ENCODE data around the gene USP32.

Gene USP32

DNA sequence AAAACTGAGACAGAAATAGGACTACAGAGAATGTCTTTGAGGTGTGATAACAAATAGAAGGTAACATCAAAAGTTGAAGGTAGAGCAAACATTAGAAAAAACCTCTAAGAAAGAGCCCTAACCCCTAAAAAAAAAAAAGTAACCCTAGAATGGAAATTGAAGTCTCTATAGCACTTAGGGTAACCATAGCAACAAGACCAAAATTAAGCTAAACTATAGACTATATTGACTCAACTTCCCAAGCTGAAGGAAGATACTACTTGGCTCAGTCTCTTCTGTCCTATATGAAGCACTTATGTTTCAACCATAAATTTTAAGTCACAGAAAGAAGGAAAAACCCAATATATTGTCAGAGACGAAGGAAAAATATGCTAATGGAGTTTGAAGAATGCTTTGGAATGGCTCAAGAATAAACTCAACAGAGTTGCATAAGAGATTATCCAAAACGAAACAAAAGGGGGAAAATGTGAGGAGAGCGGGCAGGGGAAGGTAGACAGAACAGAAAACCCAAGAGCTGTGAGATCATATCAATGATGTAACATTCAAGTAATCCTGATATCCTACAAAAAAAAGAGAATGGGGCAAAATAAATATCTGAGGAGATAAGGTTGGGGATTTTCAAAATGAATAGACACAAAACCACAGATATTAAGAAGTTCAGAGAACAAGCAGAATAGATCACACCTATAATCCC, 88.4 kb downstream of the USP32 start:
- no peak overlapping the region for H3K18ac ChIP-seq (ENCODE audit: low read depth in 1 of 2, low read length in 2 of 2)
- WGBS = 96% methylated on average over 2 of the region's 3 CpGs
- DNase-seq = peak; percentile 9
- no peak overlapping the region for H2AK5ac ChIP-seq (ENCODE audit: low read length, severe bottlenecking)
- no peak overlapping the region for H3K4ac ChIP-seq (ENCODE audit: low read depth in 1 of 2, low read length in 2 of 2)
- no peak overlapping the region for H2BK120ac ChIP-seq (ENCODE audit: low read depth, low read length)
- H3K79me1 ChIP-seq (replicated peaks; ENCODE audit: low read length, poor library complexity, severe bottlenecking) = peaks cover 31% of the 10 kb centered on the region
- no peak overlapping the region for H3K23ac ChIP-seq (ENCODE audit: low read length in 2 of 2)
- H3K27me3 ChIP-seq (ENCODE audit: control insufficient read depth in 1 of 2, insufficient read depth in 1 of 2, low read length in 2 of 2) = no peaks in the 10 kb centered on the region
- H3K36me3 ChIP-seq (ENCODE audit: control insufficient read depth in 1 of 2, insufficient read depth in 2 of 2, low read depth in 1 of 2, low read length in 2 of 2) = peaks cover 5 to 20% of the 10 kb centered on the region in 2 experiments
- no peak overlapping the region for H3K14ac ChIP-seq (ENCODE audit: low read length in 2 of 2)
- no peak overlapping the region for H4K8ac ChIP-seq (ENCODE audit: low read length)
- no peaks in the 10 kb centered on the region for H3K4me1 ChIP-seq (ENCODE audit: control insufficient read depth, insufficient read depth, low read depth, low read length)
- H3K9me3 ChIP-seq (ENCODE audit: control insufficient read depth, low read length) = no peaks in the 10 kb centered on the region
- H4K91ac ChIP-seq (ENCODE audit: low read length) = no peak overlapping the region
- H3K4me2 ChIP-seq (ENCODE audit: low read length, poor library complexity, severe bottlenecking) = no peak overlapping the region
- no peak overlapping the region for H3K4me3 ChIP-seq (ENCODE audit: insufficient read depth in 1 of 2, low read depth in 1 of 2, low read length in 2 of 2)
- no peak overlapping the region for H2BK12ac ChIP-seq (ENCODE audit: low read length in 2 of 2)
- H2BK15ac ChIP-seq (ENCODE audit: low read depth, poor library complexity, severe bottlenecking) = no peak overlapping the region
- H3K27ac ChIP-seq (ENCODE audit: low read length, poor library complexity, severe bottlenecking) = no peak overlapping the region
- H3K9ac ChIP-seq (ENCODE audit: low read length) = no peak overlapping the region
- H2AFZ ChIP-seq (ENCODE audit: low read depth, low read length) = no peak overlapping the region
- H2BK5ac ChIP-seq (ENCODE audit: low read depth, low read length, poor library complexity, severe bottlenecking) = no peak overlapping the region

DNA sequence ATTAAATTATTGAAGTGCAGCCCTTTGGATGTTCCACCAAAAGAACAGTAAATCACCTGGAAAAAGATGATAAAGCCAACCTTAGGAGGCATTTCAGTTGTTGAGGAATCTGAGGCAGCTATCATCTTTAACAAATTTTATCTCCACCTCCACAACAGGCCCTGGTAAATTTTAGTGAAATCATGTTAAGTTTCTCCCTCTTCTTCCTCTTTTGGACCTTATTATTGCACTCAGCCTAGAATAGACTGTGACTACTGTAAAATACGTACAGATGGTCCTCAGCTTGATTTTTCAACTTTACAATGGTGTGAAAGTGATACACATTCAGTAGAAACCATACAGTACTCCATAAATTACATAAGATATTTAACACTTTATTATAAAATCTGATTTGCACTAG, 90.3 kb downstream of the USP32 start:
- no peaks in the 10 kb centered on the region for H3K9me3 ChIP-seq (ENCODE audit: control insufficient read depth, low read length)
- H4K91ac ChIP-seq (ENCODE audit: low read length) = no peak overlapping the region

DNA sequence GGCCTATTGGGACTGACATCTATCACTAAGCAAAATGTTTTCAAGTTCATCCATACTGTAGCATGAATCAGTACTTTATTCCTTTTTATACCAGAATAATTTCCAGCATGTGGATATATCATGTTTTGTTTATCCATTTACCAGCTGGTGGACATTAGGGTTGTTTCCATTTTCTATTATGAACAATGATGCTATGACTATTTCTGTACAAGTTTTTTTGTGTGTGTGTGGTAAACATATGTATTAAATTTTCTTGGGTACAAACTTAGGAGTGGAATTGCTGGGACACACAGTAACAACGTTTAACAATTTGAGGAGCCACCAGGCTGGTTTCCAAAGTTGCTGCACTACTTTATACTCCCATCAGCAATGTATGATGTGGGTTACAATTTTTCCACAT, 91.0 kb downstream of the USP32 start:
- H3K14ac ChIP-seq (ENCODE audit: low read length in 2 of 2) = no peak overlapping the region
- WGBS = no CpG with 5 or more reads among the region's 1 CpG
- H3K27me3 ChIP-seq (ENCODE audit: control insufficient read depth in 1 of 2, insufficient read depth in 1 of 2, low read length in 2 of 2) = no peaks in the 10 kb centered on the region
- H2AK5ac ChIP-seq (ENCODE audit: low read length, severe bottlenecking) = no peak overlapping the region
- H4K91ac ChIP-seq (ENCODE audit: low read length) = no peak overlapping the region
- no peaks in the 10 kb centered on the region for H3K9me3 ChIP-seq (ENCODE audit: control insufficient read depth, low read length)
- H2BK5ac ChIP-seq (ENCODE audit: low read depth, low read length, poor library complexity, severe bottlenecking) = no peak overlapping the region
- H3K36me3 ChIP-seq (ENCODE audit: control insufficient read depth in 1 of 2, insufficient read depth in 2 of 2, low read depth in 1 of 2, low read length in 2 of 2) = peaks cover 0 to 27% of the 10 kb centered on the region in 2 experiments
- H3K4me1 ChIP-seq (ENCODE audit: control insufficient read depth, insufficient read depth, low read depth, low read length) = no peaks in the 10 kb centered on the region
- no peak overlapping the region for H2BK120ac ChIP-seq (ENCODE audit: low read depth, low read length)
- H4K8ac ChIP-seq (ENCODE audit: low read length) = no peak overlapping the region
- no peak overlapping the region for H3K9ac ChIP-seq (ENCODE audit: low read length)
- H3K79me1 ChIP-seq (replicated peaks; ENCODE audit: low read length, poor library complexity, severe bottlenecking) = peaks cover 29% of the 10 kb centered on the region
- no peak overlapping the region for H2BK12ac ChIP-seq (ENCODE audit: low read length in 2 of 2)
- H3K4ac ChIP-seq (ENCODE audit: low read depth in 1 of 2, low read length in 2 of 2) = no peak overlapping the region
- no peak overlapping the region for H2BK15ac ChIP-seq (ENCODE audit: low read depth, poor library complexity, severe bottlenecking)
- no peak overlapping the region for H3K27ac ChIP-seq (ENCODE audit: low read length, poor library complexity, severe bottlenecking)
- H3K23ac ChIP-seq (ENCODE audit: low read length in 2 of 2) = no peak overlapping the region
- H3K18ac ChIP-seq (ENCODE audit: low read depth in 1 of 2, low read length in 2 of 2) = no peak overlapping the region
- H3K4me2 ChIP-seq (ENCODE audit: low read length, poor library complexity, severe bottlenecking) = no peak overlapping the region
- no peak overlapping the region for H2AFZ ChIP-seq (ENCODE audit: low read depth, low read length)
- no peak for DNase-seq
- H3K4me3 ChIP-seq (ENCODE audit: insufficient read depth in 1 of 2, low read depth in 1 of 2, low read length in 2 of 2) = no peak overlapping the region

More for the DNA sequence above, 90.3 kb downstream of the USP32 start:
- Histone ChIP-seq H2AFZ (ENCODE audit: low read depth, low read length) (no peak overlapping the region), H3K4ac (ENCODE audit: low read depth in 1 of 2, low read length in 2 of 2) (no peak overlapping the region), H3K4me3 (ENCODE audit: insufficient read depth in 1 of 2, low read depth in 1 of 2, low read length in 2 of 2) (no peak overlapping the region), H4K8ac (ENCODE audit: low read length) (no peak overlapping the region), H3K27ac (ENCODE audit: low read length, poor library complexity, severe bottlenecking) (no peak overlapping the region), H3K9ac (ENCODE audit: low read length) (no peak overlapping the region), H3K18ac (ENCODE audit: low read depth in 1 of 2, low read length in 2 of 2) (no peak overlapping the region), H3K27me3 (ENCODE audit: control insufficient read depth in 1 of 2, insufficient read depth in 1 of 2, low read length in 2 of 2) (no peaks in the 10 kb centered on the region), H2BK120ac (ENCODE audit: low read depth, low read length) (no peak overlapping the region), H2BK12ac (ENCODE audit: low read length in 2 of 2) (no peak overlapping the region), H3K79me1 (replicated peaks; ENCODE audit: low read length, poor library complexity, severe bottlenecking) (peaks cover 29% of the 10 kb centered on the region), H2BK15ac (ENCODE audit: low read depth, poor library complexity, severe bottlenecking) (no peak overlapping the region), H3K36me3 (ENCODE audit: control insufficient read depth in 1 of 2, insufficient read depth in 2 of 2, low read depth in 1 of 2, low read length in 2 of 2) (peaks cover 0 to 27% of the 10 kb centered on the region in 2 experiments), H3K4me2 (ENCODE audit: low read length, poor library complexity, severe bottlenecking) (no peak overlapping the region), H2AK5ac (ENCODE audit: low read length, severe bottlenecking) (no peak overlapping the region), H3K4me1 (ENCODE audit: control insufficient read depth, insufficient read depth, low read depth, low read length) (no peaks in the 10 kb centered on the region), H3K14ac (ENCODE audit: low read length in 2 of 2) (no peak overlapping the region), H2BK5ac (ENCODE audit: low read depth, low read length, poor library complexity, severe bottlenecking) (no peak overlapping the region), H3K23ac (ENCODE audit: low read length in 2 of 2) (no peak overlapping the region)
- 100% methylated on average over 1 of the region's 1 CpG for WGBS
- no peak for DNase-seq

DNA sequence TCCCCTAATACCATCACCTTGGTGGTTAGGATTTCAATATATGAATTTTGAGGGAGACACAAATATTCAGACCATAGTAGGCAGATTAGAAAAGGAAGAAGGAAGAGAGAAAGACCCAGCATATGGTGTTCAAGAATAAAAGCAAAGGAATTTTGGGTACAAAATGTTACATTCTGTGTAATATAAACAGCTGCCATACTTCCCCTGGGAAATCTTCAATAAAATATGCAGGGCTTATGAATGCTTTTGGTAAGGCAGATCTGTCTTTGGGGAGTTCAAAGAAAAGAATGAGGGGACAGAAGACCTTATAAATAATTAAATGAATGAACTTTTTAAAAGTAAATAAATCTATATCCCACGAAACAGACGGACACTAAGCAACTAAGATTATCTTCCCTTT, 91.9 kb downstream of the USP32 start:
- Histone ChIP-seq H3K27me3 (ENCODE audit: control insufficient read depth in 1 of 2, insufficient read depth in 1 of 2, low read length in 2 of 2) (no peaks in the 10 kb centered on the region), H2AFZ (ENCODE audit: low read depth, low read length) (no peak overlapping the region), H3K23ac (ENCODE audit: low read length in 2 of 2) (no peak overlapping the region), H3K4me1 (ENCODE audit: control insufficient read depth, insufficient read depth, low read depth, low read length) (no peaks in the 10 kb centered on the region), H2BK12ac (ENCODE audit: low read length in 2 of 2) (no peak overlapping the region), H4K91ac (ENCODE audit: low read length) (no peak overlapping the region), H2BK15ac (ENCODE audit: low read depth, poor library complexity, severe bottlenecking) (no peak overlapping the region), H3K9ac (ENCODE audit: low read length) (no peak overlapping the region), H4K8ac (ENCODE audit: low read length) (no peak overlapping the region), H3K4ac (ENCODE audit: low read depth in 1 of 2, low read length in 2 of 2) (no peak overlapping the region), H3K4me2 (ENCODE audit: low read length, poor library complexity, severe bottlenecking) (no peak overlapping the region), H3K18ac (ENCODE audit: low read depth in 1 of 2, low read length in 2 of 2) (no peak overlapping the region), H2AK5ac (ENCODE audit: low read length, severe bottlenecking) (no peak overlapping the region), H3K79me1 (replicated peaks; ENCODE audit: low read length, poor library complexity, severe bottlenecking) (peaks cover 26% of the 10 kb centered on the region), H3K4me3 (ENCODE audit: insufficient read depth in 1 of 2, low read depth in 1 of 2, low read length in 2 of 2) (no peak overlapping the region), H3K9me3 (ENCODE audit: control insufficient read depth, low read length) (no peaks in the 10 kb centered on the region), H3K27ac (ENCODE audit: low read length, poor library complexity, severe bottlenecking) (no peak overlapping the region), H3K14ac (ENCODE audit: low read length in 2 of 2) (no peak overlapping the region), H2BK120ac (ENCODE audit: low read depth, low read length) (no peak overlapping the region), H2BK5ac (ENCODE audit: low read depth, low read length, poor library complexity, severe bottlenecking) (no peak overlapping the region), H3K36me3 (ENCODE audit: control insufficient read depth in 1 of 2, insufficient read depth in 2 of 2, low read depth in 1 of 2, low read length in 2 of 2) (peaks cover 0 to 32% of the 10 kb centered on the region in 2 experiments)
- 100% methylated on average over 2 of the region's 2 CpGs for WGBS
- no peak for DNase-seq

All from mesenchymal stem cell (in vitro differentiated cells and primary cell).